GM19328 (cell line): ENCODE results near the gene BYSL.

Source experiments
- ATAC-seq: cut with Tn5 transposase; IDR thresholded peaks from one replicate; pipeline ENCODE4 v1.9.1; 2021; ENCODE audit warnings: mild to moderate bottlenecking, moderate library complexity; ENCODE audit not compliant: unreplicated experiment

Gene BYSL

GRCh38 chr6:41914343-41914742 lies 7.0 kb upstream of the BYSL start:
- ATAC-seq, result no peak

- ATAC-seq, result no peak
Observed at GRCh38 chr6:41914869-41915530, 6.3 kb upstream of the BYSL start.

- ATAC-seq, result no peak
Observed at GRCh38 chr6:41917528-41917927, 3.8 kb upstream of the BYSL start.

- no peak for ATAC-seq
Observed at GRCh38 chr6:41921712-41921998, 356 bp downstream of the BYSL start.

GRCh38 chr6:41922154-41922553 lies 855 bp downstream of the BYSL start:
- ATAC-seq, result no peak

- no peak for ATAC-seq
Observed at GRCh38 chr6:41927253-41927652, 6.0 kb downstream of the BYSL start.

- ATAC-seq, result no peak
Observed at GRCh38 chr6:41929924-41930323, 8.6 kb downstream of the BYSL start.

- no peak for ATAC-seq
Observed at GRCh38 chr6:41931792-41932191, 10.5 kb downstream of the BYSL start.

- no peak for ATAC-seq
Observed at GRCh38 chr6:41932378-41932777, 11.1 kb downstream of the BYSL start.

GRCh38 chr6:41934278-41935192 lies 13.2 kb downstream of the BYSL start:
- no peak for ATAC-seq

- no peak for ATAC-seq
Observed at GRCh38 chr6:41935193-41935574, 13.9 kb downstream of the BYSL start.

GRCh38 chr6:41935685-41936072 lies 14.4 kb downstream of the BYSL start:
- ATAC-seq, result no peak

- ATAC-seq, result peak; percentile 63
Observed at GRCh38 chr6:41936073-41936837, 15.0 kb downstream of the BYSL start.

- ATAC-seq, result no peak
Observed at GRCh38 chr6:41937472-41937860, 16.2 kb downstream of the BYSL start.

- no peak for ATAC-seq
Observed at GRCh38 chr6:41937861-41938574, 16.7 kb downstream of the BYSL start.

GRCh38 chr6:41938590-41939175 lies 17.4 kb downstream of the BYSL start:
- no peak for ATAC-seq

GRCh38 chr6:41939176-41939847 lies 18.0 kb downstream of the BYSL start:
- no peak for ATAC-seq

- ATAC-seq, result no peak
Observed at GRCh38 chr6:41939848-41940758, 18.8 kb downstream of the BYSL start.

- no peak for ATAC-seq
Observed at GRCh38 chr6:41940759-41941279, 19.5 kb downstream of the BYSL start.
